HG03175 (cell line): ENCODE data around the gene MDGA2.

Experiments
- ATAC-seq: cut with Tn5 transposase; IDR thresholded peaks from one replicate; pipeline ENCODE4 v1.9.1; 2021; ENCODE audit warnings: mild to moderate bottlenecking, moderate library complexity; ENCODE audit not compliant: unreplicated experiment

MDGA2 gene

GRCh38 chr14:47675466-47676314 lies at the start of gene MDGA2:
MDGA2 (minus strand) TSS chr14:47675605.
- ATAC-seq, result no peak

GRCh38 chr14:47722929-47723693 lies 47.7 kb upstream of the MDGA2 start:
- no peak for ATAC-seq

- no peak for ATAC-seq
Observed at GRCh38 chr14:47720281-47720680, 44.9 kb upstream of the MDGA2 start.

- ATAC-seq, result no peak
Observed at GRCh38 chr14:47715330-47715729, 39.9 kb upstream of the MDGA2 start.

- no peak for ATAC-seq
Observed at GRCh38 chr14:47710581-47710980, 35.2 kb upstream of the MDGA2 start.

- ATAC-seq, result no peak
Observed at GRCh38 chr14:47705683-47706082, 30.3 kb upstream of the MDGA2 start.

GRCh38 chr14:47691829-47692228 lies 16.4 kb upstream of the MDGA2 start:
- ATAC-seq, result no peak

- no peak for ATAC-seq
Observed at GRCh38 chr14:47678993-47679392, 3.6 kb upstream of the MDGA2 start.

GRCh38 chr14:47678157-47678556 lies 2.8 kb upstream of the MDGA2 start:
- ATAC-seq, result no peak

GRCh38 chr14:47676315-47676617 lies 861 bp upstream of the MDGA2 start:
- ATAC-seq, result no peak

- ATAC-seq, result no peak
Observed at GRCh38 chr14:47674543-47675465, 601 bp downstream of the MDGA2 start.

- no peak for ATAC-seq
Observed at GRCh38 chr14:47674148-47674542, 1.3 kb downstream of the MDGA2 start.

- ATAC-seq, result no peak
Observed at GRCh38 chr14:47665337-47666134, 9.9 kb downstream of the MDGA2 start.

- ATAC-seq, result no peak
Observed at GRCh38 chr14:47662466-47662865, 12.9 kb downstream of the MDGA2 start.

- no peak for ATAC-seq
Observed at GRCh38 chr14:47660158-47660557, 15.2 kb downstream of the MDGA2 start.

- no peak for ATAC-seq
Observed at GRCh38 chr14:47658041-47658440, 17.4 kb downstream of the MDGA2 start.

GRCh38 chr14:47657143-47657542 lies 18.3 kb downstream of the MDGA2 start:
- ATAC-seq, result no peak

GRCh38 chr14:47651337-47651736 lies 24.1 kb downstream of the MDGA2 start:
- no peak for ATAC-seq

- no peak for ATAC-seq
Observed at GRCh38 chr14:47637753-47638152, 37.7 kb downstream of the MDGA2 start.
